IMR-90 (cell line): Measurements from ENCODE around the gene SLC5A1. TPM values are rescaled to one million over a fixed set of nuclear protein-coding genes. Genes with fewer than 3 reads are reported as not detected.

Experiments used
- ATAC-seq: fragments of 200-7000 bp; cut with Tn5 transposase; 2 replicates; pipeline ENCODE4 v1.9.1; 2020; ENCODE audit warnings: low read depth, mild to moderate bottlenecking, moderate library complexity
- BruUV-seq: library from RNA; stranded (reverse); fragments of 400-500 nt; replicated peaks from 2 replicates; lab custom pipeline; 2021; lab: Mats Ljungman, UMichigan
- CTCF ChIA-PET: fragments of 300-600 bp; formaldehyde crosslinking; extraction: SDS; loops from one replicate; lab custom pipeline; 2021; ENCODE audit warnings: antibody characterized with exemption; lab: Yijun Ruan, JAX
- POLR2A ChIA-PET: fragments of 300-600 bp; sonication (Branson Sonifier 250); formaldehyde crosslinking; loops from one replicate; lab custom pipeline; 2022; ENCODE audit warnings: antibody characterized with exemption; ENCODE audit not compliant: unreplicated experiment; lab: Charles Lee
- DNase-seq: peaks from one replicate; pipeline ENCODE4 v3.0.0; 2013
- H2AFZ ChIP-seq: replicated peaks from 2 replicates; pipeline ENCODE3; 2013; ENCODE audit warnings: low read length, mild to moderate bottlenecking; ENCODE audit not compliant: poor library complexity
- H2AK5ac ChIP-seq: 2 replicates; pipeline ENCODE4 v1.6.1; 2013; ENCODE audit warnings: low read depth, low read length, inconsistent platforms
- H2AK9ac ChIP-seq: replicated peaks from 2 replicates; pipeline ENCODE3; 2013; ENCODE audit warnings: mild to moderate bottlenecking, low read depth, low read length, moderate library complexity; ENCODE audit not compliant: poor library complexity
- H2BK120ac ChIP-seq: 2 replicates; pipeline ENCODE4 v1.6.1; 2013; ENCODE audit warnings: low read depth, low read length, inconsistent platforms
- H2BK15ac ChIP-seq: 3 replicates; pipeline ENCODE4 v1.6.1; 2013; ENCODE audit warnings: low read depth, low read length, inconsistent platforms
- H2BK20ac ChIP-seq: 2 replicates; pipeline ENCODE4 v1.6.1; 2013; ENCODE audit warnings: low read depth, mild to moderate bottlenecking, inconsistent platforms, low read length, moderate library complexity
- H2BK5ac ChIP-seq: 2 replicates; pipeline ENCODE4 v1.6.1; 2013; ENCODE audit warnings: mild to moderate bottlenecking, low read depth, low read length, inconsistent platforms; ENCODE audit not compliant: poor library complexity, severe bottlenecking
- H3K14ac ChIP-seq: replicated peaks from 2 replicates; pipeline ENCODE4 v1.6.1; 2013; ENCODE audit warnings: low read depth, low read length, inconsistent platforms
- H3K18ac ChIP-seq: 2 replicates; pipeline ENCODE4 v1.6.1; 2013; ENCODE audit warnings: low read depth, low read length, control low read depth
- H3K23ac ChIP-seq: 2 replicates; pipeline ENCODE4 v1.6.1; 2013; ENCODE audit warnings: low read depth, low read length, inconsistent platforms
- H3K27ac ChIP-seq: 2 replicates; pipeline ENCODE4 v1.5.1; 2013; ENCODE audit warnings: mild to moderate bottlenecking, control low read depth, low read length; ENCODE audit not compliant: insufficient read depth
- H3K27me3 ChIP-seq: 2 replicates; pipeline ENCODE4 v1.6.1; 2013; ENCODE audit warnings: low read length; ENCODE audit not compliant: control insufficient read depth, insufficient read depth
- H3K36me3 ChIP-seq: 2 replicates; pipeline ENCODE4 v1.6.1; 2013; ENCODE audit warnings: low read length, mixed read lengths; ENCODE audit not compliant: control insufficient read depth, insufficient read depth
- H3K4ac ChIP-seq: 2 replicates; pipeline ENCODE4 v1.6.1; 2013; ENCODE audit warnings: low read depth, low read length, inconsistent platforms
- H3K4me1 ChIP-seq: 2 replicates; pipeline ENCODE4 v1.6.1; 2013; ENCODE audit warnings: low read length, mixed read lengths; ENCODE audit not compliant: control insufficient read depth, insufficient read depth
- H3K4me2 ChIP-seq: 2 replicates; pipeline ENCODE4 v1.6.1; 2013; ENCODE audit warnings: low read depth, mild to moderate bottlenecking, control low read depth, low read length, moderate library complexity
- H3K4me3 ChIP-seq: 2 replicates; pipeline ENCODE4 v1.5.1; 2013; ENCODE audit warnings: low read depth, mild to moderate bottlenecking, control low read depth, low read length, moderate library complexity; ENCODE audit not compliant: insufficient read depth
- H3K56ac ChIP-seq: 2 replicates; pipeline ENCODE4 v1.6.1; 2013; ENCODE audit warnings: low read length, inconsistent platforms; ENCODE audit not compliant: insufficient read depth; ENCODE audit errors: extremely low read depth
- H3K79me1 ChIP-seq, 2 experiments: 2 replicates each; pipeline ENCODE4 v1.6.1; 2013; ENCODE audit warnings: low read length in 2 of 2, inconsistent platforms in 1 of 2, low read depth in 1 of 2
- H3K9ac ChIP-seq: 2 replicates; pipeline ENCODE4 v1.6.1; 2013; ENCODE audit warnings: low read depth, low read length, control low read depth
- H3K9me1 ChIP-seq: 2 replicates; pipeline ENCODE4 v1.6.1; 2013; ENCODE audit warnings: low read length, inconsistent platforms; ENCODE audit not compliant: insufficient read depth
- H3K9me3 ChIP-seq: 2 replicates; pipeline ENCODE4 v1.6.1; 2013; ENCODE audit warnings: low read length; ENCODE audit not compliant: control insufficient read depth, insufficient read depth
- H4K20me1 ChIP-seq: 2 replicates; pipeline ENCODE4 v1.6.1; 2013; ENCODE audit warnings: low read length, inconsistent platforms; ENCODE audit not compliant: insufficient read depth
- H4K5ac ChIP-seq: 2 replicates; pipeline ENCODE4 v1.6.1; 2013; ENCODE audit warnings: mild to moderate bottlenecking, low read depth, low read length, control low read depth
- H4K8ac ChIP-seq, 2 experiments: 2 replicates each; pipeline ENCODE4 v1.6.1; 2013; ENCODE audit warnings: low read depth in 2 of 2, low read length in 2 of 2, control low read depth in 1 of 2, inconsistent platforms in 1 of 2
- H4K91ac ChIP-seq: 2 replicates; pipeline ENCODE4 v1.6.1; 2013; ENCODE audit warnings: low read depth, low read length, inconsistent platforms; ENCODE audit not compliant: insufficient read depth
- RCOR1 ChIP-seq: IDR thresholded peaks from 2 replicates; pipeline ENCODE4 v1.6.1; 2012; ENCODE audit warnings: mild to moderate bottlenecking, low read length, improper control_type of control experiment; ENCODE audit not compliant: insufficient replicate concordance
- WGBS, 2 experiments: methylation state at CpG; one replicate each; pipeline versions ENCODE4 v1.1.5 to v1.1.7; 2013; ENCODE audit warnings: missing lambda C conversion rate in 2 of 2; ENCODE audit not compliant: insufficient read length in 1 of 2; ENCODE audit errors: extremely low coverage in 2 of 2; 5-methylcytosine and 5-hydroxymethylcytosine counted together
- dilution Hi-C: fragments of 300-500 bp; cut with HindIII; formaldehyde crosslinking; loops from one replicate; pipeline ENCODE4 v1.14.3; 2018; ENCODE audit warnings: low sequenced_read_pairs; ENCODE audit not compliant: unreplicated experiment
- in situ Hi-C: fragments of 300-500 bp; cut with MboI; formaldehyde crosslinking; loops from 3 replicates; pipeline ENCODE4 v1.14.3; 2019; ENCODE audit warnings: low sequenced_read_pairs, inconsistent platforms, mixed read lengths
- intact Hi-C: fragments of 100-400 bp; cut with micrococcal nuclease; formaldehyde crosslinking; loops from 2 replicates; pipeline ENCODE4 v1.10.0; 2022
- polyA plus RNA-seq, 3 experiments: library from polyadenylated mRNA; depleted of rRNA; stranded (reverse); fragments of >200 nt; gene quantifications; 2 replicates each; pipeline ENCODE4 v1.2.3, GENCODE V29; 2012; ENCODE audit warnings: low replicate concordance in 1 of 3
- total RNA-seq: library from RNA; depleted of rRNA; stranded (reverse); fragments of >200 nt; gene quantifications from 2 replicates; pipeline ENCODE4 v1.2.3, GENCODE V29; 2012
- TF ChIP-seq, protein P1 (sequence below): conservative IDR thresholded peaks from 2 replicates; pipeline ENCODE4 v1.5.1; 2012; ENCODE audit warnings: mild to moderate bottlenecking, low read depth, low read length, improper control_type of control experiment
- TF ChIP-seq, protein P2 (sequence below): fragments of 150-350 bp; IDR thresholded peaks from 2 replicates; pipeline ENCODE4 v1.6.1; 2017; ENCODE audit warnings: mild to moderate bottlenecking, antibody characterized with exemption, low read length, low read depth

SLC5A1 gene
- total and polyA plus RNA-seq, 2 of the 4 experiments (the other 2 are of a cell fraction): not detected

DNA sequence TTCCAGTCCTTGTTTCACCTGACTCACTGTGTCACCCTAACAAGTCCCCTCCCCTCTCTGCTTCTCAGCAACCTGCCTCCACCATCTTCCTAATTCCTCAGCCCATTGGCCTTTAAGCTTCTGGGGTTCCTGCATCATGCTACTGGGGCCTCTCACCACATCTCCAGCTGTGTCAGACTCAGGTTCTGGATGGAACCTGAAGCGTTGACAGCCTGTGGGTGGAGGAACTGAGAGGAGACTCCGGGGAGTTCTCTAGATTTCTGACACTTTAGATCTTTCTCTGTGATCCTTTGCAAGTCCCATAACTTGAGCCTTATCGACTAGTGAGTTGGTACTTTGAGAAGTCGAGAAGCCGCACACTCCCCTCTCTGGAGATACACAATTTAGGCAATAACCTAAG, 11.6 kb upstream of the SLC5A1 start:
- no peak overlapping the region for H3K14ac ChIP-seq
- no peak overlapping the region for H3K23ac ChIP-seq
- H3K9me1 ChIP-seq: no peaks in the 10 kb centered on the region
- no peak overlapping the region for H3K9ac ChIP-seq
- H2AFZ ChIP-seq: no peak overlapping the region
- H2BK5ac ChIP-seq: no peak overlapping the region
- no peak overlapping the region for H2AK9ac ChIP-seq
- H3K56ac ChIP-seq: no peak overlapping the region
- ATAC-seq: no peak
- no peak overlapping the region for H3K4me2 ChIP-seq
- TF ChIP-seq, protein P1, sequence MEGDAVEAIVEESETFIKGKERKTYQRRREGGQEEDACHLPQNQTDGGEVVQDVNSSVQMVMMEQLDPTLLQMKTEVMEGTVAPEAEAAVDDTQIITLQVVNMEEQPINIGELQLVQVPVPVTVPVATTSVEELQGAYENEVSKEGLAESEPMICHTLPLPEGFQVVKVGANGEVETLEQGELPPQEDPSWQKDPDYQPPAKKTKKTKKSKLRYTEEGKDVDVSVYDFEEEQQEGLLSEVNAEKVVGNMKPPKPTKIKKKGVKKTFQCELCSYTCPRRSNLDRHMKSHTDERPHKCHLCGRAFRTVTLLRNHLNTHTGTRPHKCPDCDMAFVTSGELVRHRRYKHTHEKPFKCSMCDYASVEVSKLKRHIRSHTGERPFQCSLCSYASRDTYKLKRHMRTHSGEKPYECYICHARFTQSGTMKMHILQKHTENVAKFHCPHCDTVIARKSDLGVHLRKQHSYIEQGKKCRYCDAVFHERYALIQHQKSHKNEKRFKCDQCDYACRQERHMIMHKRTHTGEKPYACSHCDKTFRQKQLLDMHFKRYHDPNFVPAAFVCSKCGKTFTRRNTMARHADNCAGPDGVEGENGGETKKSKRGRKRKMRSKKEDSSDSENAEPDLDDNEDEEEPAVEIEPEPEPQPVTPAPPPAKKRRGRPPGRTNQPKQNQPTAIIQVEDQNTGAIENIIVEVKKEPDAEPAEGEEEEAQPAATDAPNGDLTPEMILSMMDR: no peak
- no peak for TF ChIP-seq RCOR1
- TF ChIP-seq, protein P2, sequence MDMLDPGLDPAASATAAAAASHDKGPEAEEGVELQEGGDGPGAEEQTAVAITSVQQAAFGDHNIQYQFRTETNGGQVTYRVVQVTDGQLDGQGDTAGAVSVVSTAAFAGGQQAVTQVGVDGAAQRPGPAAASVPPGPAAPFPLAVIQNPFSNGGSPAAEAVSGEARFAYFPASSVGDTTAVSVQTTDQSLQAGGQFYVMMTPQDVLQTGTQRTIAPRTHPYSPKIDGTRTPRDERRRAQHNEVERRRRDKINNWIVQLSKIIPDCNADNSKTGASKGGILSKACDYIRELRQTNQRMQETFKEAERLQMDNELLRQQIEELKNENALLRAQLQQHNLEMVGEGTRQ: no peak
- dilution Hi-C loops (no loop called here), intact Hi-C loops (no loop called here), in situ Hi-C loops (no loop called here)
- H4K8ac ChIP-seq: no peak overlapping the region
- no peak overlapping the region for H2BK120ac ChIP-seq
- H2BK15ac ChIP-seq: no peak overlapping the region
- no peaks in the 10 kb centered on the region for H3K9me3 ChIP-seq
- BruUV-seq: no TSS peak
- H3K4ac ChIP-seq: no peak overlapping the region
- ChIA-PET POLR2A (no interaction called here), CTCF (no interaction called here)
- no peak overlapping the region for H4K5ac ChIP-seq
- H3K18ac ChIP-seq: no peak overlapping the region
- H3K4me1 ChIP-seq: no peaks in the 10 kb centered on the region
- WGBS, 2 experiments: 83% methylated on average over 2 of the region's 5 CpGs; no CpG with 5 or more reads in 1 of the 2 experiments
- H2BK20ac ChIP-seq: no peak overlapping the region
- H3K79me1 ChIP-seq: no peaks in the 10 kb centered on the region
- H2AK5ac ChIP-seq: no peak overlapping the region
- DNase-seq: no peak
- H4K20me1 ChIP-seq: no peaks in the 10 kb centered on the region
- H3K36me3 ChIP-seq: no peaks in the 10 kb centered on the region
- H4K91ac ChIP-seq: no peak overlapping the region
- H3K4me3 ChIP-seq: no peak overlapping the region
- no peak overlapping the region for H3K27ac ChIP-seq
- H3K27me3 ChIP-seq: peaks cover 5% of the 10 kb centered on the region
